Erythroblast (primary cell): ENCODE data around the gene SSPN.

ENCODE experiments used
- GATA1 ChIP-seq: IDR thresholded peaks from 2 replicates; pipeline ENCODE4 v1.6.1; 2011; ENCODE audit warnings: low read depth, mild to moderate bottlenecking, control low read depth, low read length, moderate library complexity
- POLR2A ChIP-seq: IDR thresholded peaks from 2 replicates; pipeline ENCODE4 v1.6.1; 2011; ENCODE audit warnings: mild to moderate bottlenecking, low read length

DNA sequence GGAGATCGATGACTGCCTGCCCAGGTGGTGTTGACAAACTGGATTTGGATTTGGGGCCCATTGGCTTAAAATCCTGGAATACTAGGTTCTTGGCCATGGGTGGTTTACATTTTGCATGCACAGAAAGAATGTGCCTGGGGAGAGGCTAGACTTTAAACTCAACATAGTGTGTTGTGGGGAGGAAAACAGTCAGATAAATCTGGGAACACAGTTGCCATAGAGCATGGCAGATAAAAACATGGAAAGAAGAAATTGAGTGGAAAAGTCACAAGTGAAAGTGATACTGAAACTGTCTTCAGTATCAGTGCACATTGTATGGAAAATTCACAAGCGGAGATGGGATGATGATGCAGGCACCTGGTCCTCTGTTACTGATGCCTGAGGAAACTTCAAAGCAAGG is 95.2 kb downstream of the SSPN start:
- TF ChIP-seq POLR2A (no peak), GATA1 (no peak)
